CD14-positive monocyte (primary cell): ENCODE results near the gene ZNF346. TPM values are rescaled to one million over a fixed set of nuclear protein-coding genes. Genes with fewer than 3 reads are reported as not detected.

ENCODE experiments used
- DNase-seq, 3 donors: peaks; one replicate each; pipeline ENCODE4 v3.0.0-alpha.2; 2011 to 2022
- H2AFZ ChIP-seq: 2 replicates; pipeline ENCODE4 v1.6.0; 2012; ENCODE audit warnings: mild to moderate bottlenecking, low read depth, low read length, inconsistent platforms; ENCODE audit not compliant: insufficient read depth, poor library complexity, severe bottlenecking
- H3K27ac ChIP-seq, 2 donors: 1 replicate in 1 of 2; 2 replicates in 1 of 2; pipeline ENCODE4 v1.5.1; 2012 to 2013; ENCODE audit warnings: low read length in 2 of 2, control low read depth in 1 of 2, inconsistent platforms in 1 of 2, low read depth in 1 of 2, mild to moderate bottlenecking in 1 of 2
- H3K27me3 ChIP-seq, 2 donors: one replicate each; pipeline versions ENCODE4 v1.6.0 to v1.6.1; 2011 to 2013; ENCODE audit warnings: low read length in 2 of 2; ENCODE audit not compliant: control insufficient read depth in 2 of 2, insufficient read depth in 2 of 2
- H3K36me3 ChIP-seq, 2 donors: replicated peaks in 1 of 2; 1 replicate in 1 of 2; 2 replicates in 1 of 2; pipeline versions ENCODE4 v1.5.1 to v1.6.1; 2012 to 2013; ENCODE audit warnings: low read length in 2 of 2, control low read depth in 1 of 2, inconsistent platforms in 1 of 2, mild to moderate bottlenecking in 1 of 2; ENCODE audit not compliant: insufficient read depth in 2 of 2, control insufficient read depth in 1 of 2
- H3K4me1 ChIP-seq, 2 donors: 1 replicate in 1 of 2; 2 replicates in 1 of 2; pipeline versions ENCODE4 v1.5.1 to v1.6.1; 2012 to 2013; ENCODE audit warnings: low read length in 2 of 2, control low read depth in 1 of 2, inconsistent platforms in 1 of 2, mild to moderate bottlenecking in 1 of 2, moderate library complexity in 1 of 2; ENCODE audit not compliant: insufficient read depth in 2 of 2, control insufficient read depth in 1 of 2
- H3K4me2 ChIP-seq: replicated peaks from 2 replicates; pipeline ENCODE3; 2012; ENCODE audit warnings: low read length, moderate library complexity, mild to moderate bottlenecking; ENCODE audit not compliant: poor library complexity, severe bottlenecking; ENCODE audit errors: extremely low read depth
- H3K4me3 ChIP-seq, 3 experiments: fragments of 200-600 bp in 1 of 3; sonication (generic) in 1 of 3; replicated peaks in 1 of 3; 1 replicate in 2 of 3; 2 replicates in 1 of 3; pipeline ENCODE4 v1.5.1; 2011 to 2013; ENCODE audit warnings: low read length in 3 of 3, mild to moderate bottlenecking in 3 of 3, control low read depth in 2 of 3, low read depth in 2 of 3, inconsistent platforms in 1 of 3, moderate library complexity in 1 of 3
- H3K79me2 ChIP-seq: 2 replicates; pipeline ENCODE4 v1.6.0; 2012; ENCODE audit warnings: mild to moderate bottlenecking, control low read depth, inconsistent platforms, low read length, moderate library complexity; ENCODE audit not compliant: insufficient read depth
- H3K9ac ChIP-seq: 2 replicates; pipeline ENCODE4 v1.6.0; 2017; ENCODE audit warnings: low read length, mild to moderate bottlenecking; ENCODE audit not compliant: insufficient read depth, poor library complexity, severe bottlenecking
- H3K9me3 ChIP-seq, 2 donors: replicated peaks in 1 of 2; 1 replicate in 1 of 2; 2 replicates in 1 of 2; pipeline versions ENCODE4 v1.5.1 to v1.6.1; 2012 to 2013; ENCODE audit warnings: low read length in 2 of 2, control low read depth in 1 of 2; ENCODE audit not compliant: control insufficient read depth in 1 of 2, insufficient read depth in 1 of 2
- H4K20me1 ChIP-seq: 2 replicates; pipeline ENCODE4 v1.6.0; 2012; ENCODE audit warnings: mild to moderate bottlenecking, low read length, control low read depth, moderate library complexity; ENCODE audit not compliant: insufficient read depth
- H3K27ac Mint-ChIP-seq, 7 donors: one replicate each; pipeline ENCODE4 v1.8.0; 2020; ENCODE audit warnings: mild to moderate bottlenecking in 7 of 7, mixed read lengths in 7 of 7, moderate library complexity in 6 of 7, inconsistent platforms in 2 of 7
- H3K27me3 Mint-ChIP-seq, 3 donors: one replicate each; pipeline ENCODE4 v1.8.0; 2021 to 2022; ENCODE audit warnings: low read depth in 3 of 3, mild to moderate bottlenecking in 3 of 3, mixed read lengths in 3 of 3, moderate library complexity in 3 of 3, inconsistent platforms in 1 of 3
- H3K36me3 Mint-ChIP-seq, 2 donors: one replicate each; pipeline ENCODE4 v1.8.0; 2020; ENCODE audit warnings: mixed read lengths in 2 of 2, inconsistent platforms in 1 of 2, mild to moderate bottlenecking in 1 of 2
- H3K4me1 Mint-ChIP-seq: one replicate; pipeline ENCODE4 v1.8.0; 2020; ENCODE audit warnings: mild to moderate bottlenecking, mixed read lengths
- H3K4me3 Mint-ChIP-seq, 2 donors: one replicate each; pipeline ENCODE4 v1.8.0; 2020; ENCODE audit warnings: mild to moderate bottlenecking in 2 of 2, mixed read lengths in 2 of 2, moderate library complexity in 1 of 2
- H3K9me3 Mint-ChIP-seq, 7 donors: one replicate each; pipeline ENCODE4 v1.8.0; 2020 to 2022; ENCODE audit warnings: mixed read lengths in 7 of 7, mild to moderate bottlenecking in 6 of 7, moderate library complexity in 6 of 7, inconsistent platforms in 2 of 7
- CTCF ChIP-seq: fragments of 200-600 bp; IDR thresholded peaks from one replicate; pipeline ENCODE4 v1.8.0; 2022; ENCODE audit warnings: antibody characterized with exemption, mild to moderate bottlenecking
- WGBS: methylation state at CpG from one replicate; pipeline ENCODE4 v1.1.5; 2013; ENCODE audit warnings: missing lambda C conversion rate; ENCODE audit not compliant: insufficient coverage; 5-methylcytosine and 5-hydroxymethylcytosine counted together
- intact Hi-C, 2 donors: fragments of 100-400 bp; cut with micrococcal nuclease; formaldehyde crosslinking; loops; one replicate each; pipeline versions ENCODE4 v1.15.0 to v1.15.1; 2023
- polyA plus RNA-seq, 3 donors: library from polyadenylated mRNA; depleted of rRNA in 1 of 3; unstranded in 2 of 3; stranded (reverse) in 1 of 3; fragments of 300-500 nt in 2 of 3; fragments of >200 nt in 1 of 3; fragmentation: Illumina TruSeq in 2 of 3; gene quantifications; 1 replicate in 2 of 3; 2 replicates in 1 of 3; pipeline ENCODE4 v1.2.3, GENCODE V29; 2012 to 2021

Gene ZNF346
- polyA plus RNA-seq, 3 donors = 6.0 to 9.6 (median 6.4) TPM

- intact Hi-C loops = loop anchor here in 1 of 2 donors (10.0 kb wide), 1 partner anchor 114 kb away; the partner anchor contains the start of gene HK3
- Histone ChIP-seq H3K9ac (no peak overlapping the region), H3K27me3 (no peaks in the 10 kb centered on the region), H2AFZ (no peak overlapping the region), H3K4me3 (no peak overlapping the region), H4K20me1 (peaks cover 15% of the 10 kb centered on the region), H3K36me3 (peaks cover 0 to 1% of the 10 kb centered on the region in 2 donors), H3K4me1 (peaks cover 20 to 21% of the 10 kb centered on the region in 2 donors), H3K79me2 (peaks cover 36% of the 10 kb centered on the region), H3K4me2 (no peak overlapping the region), H3K9me3 (peaks cover 0 to 11% of the 10 kb centered on the region in 2 donors), H3K27ac (no peak overlapping the region)
- no peaks in the 10 kb centered on the region for H3K36me3 Mint-ChIP-seq
- peaks cover 17% of the 10 kb centered on the region for H3K4me1 Mint-ChIP-seq
- DNase-seq = no peak
- H3K4me3 Mint-ChIP-seq = no peak overlapping the region
- peak overlapping the region in 1 of 7 donors; percentile 9 for H3K27ac Mint-ChIP-seq
- H3K9me3 Mint-ChIP-seq = peaks cover 6 to 13% (median 9%) of the 10 kb centered on the region in 7 donors
- WGBS = no CpG with 5 or more reads among the region's 2 CpGs
- peaks cover 0 to 8% (median 3%) of the 10 kb centered on the region in 3 donors for H3K27me3 Mint-ChIP-seq
- no peak for TF ChIP-seq CTCF
Measured at GRCh38 chr5:177008716-177009115, 13.8 kb upstream of the ZNF346 start.

- H3K27me3 Mint-ChIP-seq = peaks cover 0 to 8% (median 3%) of the 10 kb centered on the region in 3 donors
- peaks cover 21% of the 10 kb centered on the region for H3K79me2 ChIP-seq
- H4K20me1 ChIP-seq = peaks cover 1% of the 10 kb centered on the region
- peaks cover 0 to 11% of the 10 kb centered on the region in 2 donors for H3K9me3 ChIP-seq
- TF ChIP-seq CTCF = no peak
- H3K4me3 Mint-ChIP-seq = no peak overlapping the region
- no peak overlapping the region for H3K4me3 ChIP-seq
- H3K9me3 Mint-ChIP-seq = peaks cover 6 to 13% (median 9%) of the 10 kb centered on the region in 7 donors
- no peak overlapping the region for H3K9ac ChIP-seq
- H3K27ac Mint-ChIP-seq = no peak overlapping the region
- WGBS = no CpG with 5 or more reads among the region's 4 CpGs
- no peak for DNase-seq
- H3K27me3 ChIP-seq = no peaks in the 10 kb centered on the region
- H3K4me1 Mint-ChIP-seq = peaks cover 8% of the 10 kb centered on the region
- peaks cover 5 to 9% of the 10 kb centered on the region in 2 donors for H3K4me1 ChIP-seq
- intact Hi-C loops = loop anchor here in 1 of 2 donors (5.0 kb wide), 1 partner anchor 43 kb away; no protein-coding TSS in a partner anchor
- H3K4me2 ChIP-seq = no peak overlapping the region
- H3K27ac ChIP-seq = no peak overlapping the region
- H3K36me3 ChIP-seq = no peaks in the 10 kb centered on the region
- H2AFZ ChIP-seq = no peak overlapping the region
- H3K36me3 Mint-ChIP-seq = no peaks in the 10 kb centered on the region
Measured at GRCh38 chr5:177010153-177010552, 12.3 kb upstream of the ZNF346 start.
